GM19452 (cell line): ENCODE measurements around the gene WFDC12.

Experiments used
- ATAC-seq: cut with Tn5 transposase; IDR thresholded peaks from one replicate; pipeline ENCODE4 v1.9.1; 2021; ENCODE audit not compliant: unreplicated experiment

The WFDC12 gene

DNA sequence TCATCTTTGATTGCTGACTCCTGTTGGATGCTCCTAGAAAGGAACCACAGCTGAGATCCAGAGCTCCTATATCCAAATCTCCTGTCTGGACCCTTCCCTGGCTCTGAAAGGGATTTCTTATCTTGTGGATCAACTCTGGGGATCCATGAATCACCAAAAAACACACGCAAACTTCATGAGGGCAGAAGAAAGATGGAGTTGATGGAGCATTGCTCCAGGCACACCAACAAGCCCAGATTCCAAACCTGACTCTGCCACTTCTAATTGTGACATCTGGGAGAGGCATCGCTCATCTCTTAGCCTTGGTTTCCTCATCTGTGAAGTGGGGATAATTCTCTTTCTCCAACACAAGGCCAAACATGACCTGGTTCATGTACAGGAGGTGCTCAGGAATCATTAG lies 30.1 kb downstream of the WFDC12 start:
- no peak for ATAC-seq

DNA sequence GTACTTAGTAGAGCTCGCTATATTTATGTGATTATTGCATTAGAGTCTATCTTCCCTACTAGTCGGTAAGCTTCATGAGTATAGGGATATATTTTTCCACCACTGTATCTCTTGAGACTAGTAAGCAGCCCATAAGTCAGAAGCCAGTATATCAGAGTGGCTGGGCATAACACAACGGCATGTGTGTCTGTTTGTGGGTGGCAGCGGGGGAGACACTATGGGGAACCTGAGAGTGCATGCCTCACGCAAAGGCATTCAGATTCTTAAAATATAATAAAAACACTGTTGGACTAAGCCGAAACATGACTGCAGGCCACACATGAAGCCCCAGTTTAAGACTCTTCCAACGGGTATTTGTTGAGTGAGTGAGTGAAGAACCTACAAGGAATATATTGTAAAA lies 31.4 kb downstream of the WFDC12 start:
- ATAC-seq = no peak

DNA sequence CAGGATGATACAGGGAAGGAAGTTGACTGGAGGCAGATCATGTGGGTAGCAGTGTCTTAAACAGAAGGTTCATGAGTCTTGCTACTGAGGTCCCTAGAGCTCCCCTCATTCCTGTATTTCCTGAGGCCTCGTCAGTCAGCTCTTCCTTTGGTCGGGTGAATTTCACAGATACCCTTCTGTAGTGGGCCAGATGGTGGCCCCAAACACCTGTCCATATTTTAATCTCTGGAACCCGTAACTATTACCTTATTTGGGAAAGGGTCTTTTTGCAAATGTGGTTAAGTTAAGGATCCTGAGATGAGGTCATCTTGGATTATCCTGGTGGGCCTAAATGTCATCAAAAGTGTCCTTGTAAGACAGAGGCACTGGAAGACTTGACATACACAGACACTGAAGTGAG lies 32.9 kb downstream of the WFDC12 start:
- no peak for ATAC-seq

DNA sequence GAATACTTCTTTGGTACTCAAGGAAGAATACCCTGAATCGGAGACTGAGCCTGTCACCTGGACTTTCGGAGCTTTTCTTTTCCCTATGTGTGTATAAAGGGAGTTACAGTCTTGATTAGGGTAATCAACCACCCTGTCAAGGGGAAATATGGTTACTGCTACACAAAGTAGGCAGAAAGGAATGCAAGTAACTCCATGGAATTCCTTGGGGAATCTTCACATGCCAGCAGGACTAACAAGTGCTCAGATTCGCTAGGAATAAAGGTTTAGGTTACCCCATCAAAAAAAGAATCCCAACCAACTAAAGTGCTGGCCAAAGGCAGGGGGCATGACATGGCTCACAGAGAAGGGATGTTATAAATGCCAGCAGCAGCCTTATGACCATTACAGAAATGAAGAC lies 33.8 kb downstream of the WFDC12 start:
- ATAC-seq = no peak

DNA sequence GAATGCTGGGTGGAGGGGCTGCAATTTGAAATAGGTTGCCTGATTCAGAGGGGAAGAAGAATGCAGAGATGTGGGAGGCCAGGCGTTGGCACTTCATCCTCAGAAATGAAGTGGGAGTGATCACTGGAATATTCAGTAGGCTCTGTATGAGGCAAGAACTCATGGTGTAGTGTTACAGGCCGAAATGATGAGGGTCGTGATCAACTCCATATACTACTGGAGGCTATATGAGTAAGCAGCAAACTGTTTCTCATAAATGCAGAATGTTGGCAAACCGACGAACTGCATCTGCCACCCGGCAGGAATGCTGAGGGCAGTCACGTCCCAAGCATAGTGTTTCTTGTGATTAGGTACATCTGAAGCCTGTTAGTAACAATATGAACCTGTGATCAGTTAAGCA lies 36.0 kb downstream of the WFDC12 start:
- ATAC-seq = no peak

DNA sequence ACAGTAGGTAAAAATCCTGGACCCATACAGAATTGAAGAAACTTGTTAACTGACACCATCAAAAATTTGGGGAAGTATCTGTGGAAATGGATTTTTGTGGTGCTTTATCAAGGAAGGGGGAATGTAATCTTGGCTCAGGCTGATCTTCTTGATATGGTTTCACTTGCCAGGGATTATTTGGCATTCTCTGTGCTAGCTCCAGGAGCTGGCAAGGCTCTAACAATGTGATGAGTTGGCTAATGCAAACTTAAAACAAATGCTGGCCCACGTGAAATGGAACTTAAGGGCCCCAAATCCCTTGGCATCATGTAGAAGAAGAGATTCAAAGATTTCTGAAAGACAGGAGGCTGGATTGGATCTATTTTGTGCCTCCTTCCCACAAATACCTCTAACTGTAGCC lies 36.5 kb downstream of the WFDC12 start:
- no peak for ATAC-seq

DNA sequence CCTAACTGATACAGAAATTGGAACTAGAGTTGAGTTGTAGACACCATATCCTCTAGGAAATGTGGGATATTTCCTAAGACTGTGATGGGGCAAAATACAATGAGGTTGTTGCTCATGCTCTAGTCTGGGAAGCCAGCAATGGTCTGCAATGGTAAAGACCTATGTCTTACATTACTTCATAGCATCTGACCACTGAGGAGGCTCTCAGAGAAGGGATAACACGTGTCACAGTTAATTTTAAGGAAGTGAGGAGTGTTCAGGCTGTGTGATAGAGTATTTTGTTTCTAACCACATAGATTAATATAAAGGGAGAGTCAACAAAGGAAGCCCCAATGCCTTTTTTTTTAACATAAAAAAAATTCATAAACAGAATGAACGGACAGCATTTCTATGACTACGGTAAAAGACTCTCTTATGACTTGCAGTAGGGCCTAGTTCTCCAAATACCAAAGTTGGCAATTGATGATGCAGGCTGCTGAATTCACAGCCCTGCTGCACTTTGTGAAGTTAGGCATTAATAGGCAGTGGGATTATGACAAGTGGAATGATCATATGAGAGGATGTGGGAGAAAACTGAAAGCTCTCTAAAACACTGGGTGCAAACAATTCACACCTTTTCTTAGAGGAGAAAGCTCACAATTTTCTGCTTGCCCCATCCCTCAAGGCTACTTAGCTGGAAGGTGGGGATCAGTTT lies 37.0 kb downstream of the WFDC12 start:
- ATAC-seq = no peak

DNA sequence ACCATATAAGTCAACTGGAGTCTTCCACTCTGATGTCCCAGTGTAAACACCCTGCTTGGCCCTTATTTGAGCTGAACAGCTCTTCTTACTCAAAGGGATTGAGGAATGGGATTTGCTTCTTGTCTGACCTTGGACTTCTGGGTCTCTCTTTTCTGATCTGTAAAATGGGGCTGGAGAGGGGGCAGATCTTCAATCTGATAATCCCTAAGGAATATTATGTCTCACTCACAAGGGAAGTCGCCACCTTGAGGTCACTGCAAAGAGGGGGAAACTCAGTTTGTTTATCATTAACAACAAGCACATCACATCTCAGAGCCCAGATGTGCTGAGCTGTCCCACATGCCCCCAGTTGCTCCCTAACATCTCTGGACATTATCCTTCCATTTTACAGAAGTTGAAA lies 38.4 kb downstream of the WFDC12 start:
- ATAC-seq = no peak

DNA sequence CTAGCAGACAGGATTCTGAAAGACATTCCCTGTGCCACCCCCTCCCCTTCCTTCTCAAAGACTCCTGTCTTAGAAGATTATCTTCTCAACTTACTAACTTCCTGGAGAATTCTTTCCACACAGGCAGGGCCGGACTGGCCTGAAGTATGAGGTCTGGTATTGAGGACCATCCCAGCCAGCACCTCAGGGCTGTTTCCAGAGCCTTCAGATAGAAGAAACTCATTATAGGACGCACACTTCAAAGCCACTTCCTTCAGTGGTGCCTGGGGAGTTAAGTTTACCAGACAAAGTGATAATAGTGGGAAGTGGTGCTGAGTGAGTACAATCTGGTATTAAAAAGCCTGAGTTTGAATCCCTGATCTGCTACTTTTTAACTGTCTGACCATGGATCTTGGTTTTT lies 39.0 kb downstream of the WFDC12 start:
- no peak for ATAC-seq

DNA sequence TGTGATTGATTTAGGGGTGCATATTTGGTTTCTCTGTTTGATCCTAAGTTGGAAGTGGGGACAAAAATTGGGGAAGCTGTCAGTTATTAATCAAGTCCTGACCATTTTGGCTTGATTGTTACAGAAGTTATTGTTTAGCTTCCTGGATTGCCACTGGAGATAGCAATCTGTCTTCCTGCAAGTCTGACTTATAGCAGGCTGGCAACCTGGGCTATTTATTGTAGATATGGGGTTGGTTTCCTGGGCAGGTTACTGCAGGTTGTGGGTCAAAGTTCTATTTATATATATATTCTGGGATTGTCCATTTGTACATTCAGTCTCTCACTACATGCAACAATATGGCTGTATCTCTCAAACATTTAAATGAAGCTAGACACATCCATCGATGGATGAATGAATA lies 41.1 kb downstream of the WFDC12 start:
- no peak for ATAC-seq

DNA sequence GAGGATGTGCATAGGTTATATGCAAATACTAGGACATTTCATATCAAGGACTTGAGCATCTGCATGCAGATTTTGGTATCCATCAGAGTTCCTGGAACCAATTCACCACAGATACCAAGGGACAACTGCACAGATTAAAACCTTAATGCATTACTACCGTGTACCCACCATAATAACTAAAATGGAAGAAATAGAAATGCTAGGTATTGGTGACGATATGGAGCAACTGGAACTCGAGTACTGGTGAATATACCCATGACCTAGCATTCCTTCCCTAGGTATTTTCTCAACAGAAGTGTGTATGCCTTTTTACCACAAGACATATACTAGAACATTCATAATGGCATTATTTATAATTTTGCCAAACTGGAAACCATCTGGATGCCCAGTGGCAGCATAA lies 41.8 kb downstream of the WFDC12 start:
- no peak for ATAC-seq

DNA sequence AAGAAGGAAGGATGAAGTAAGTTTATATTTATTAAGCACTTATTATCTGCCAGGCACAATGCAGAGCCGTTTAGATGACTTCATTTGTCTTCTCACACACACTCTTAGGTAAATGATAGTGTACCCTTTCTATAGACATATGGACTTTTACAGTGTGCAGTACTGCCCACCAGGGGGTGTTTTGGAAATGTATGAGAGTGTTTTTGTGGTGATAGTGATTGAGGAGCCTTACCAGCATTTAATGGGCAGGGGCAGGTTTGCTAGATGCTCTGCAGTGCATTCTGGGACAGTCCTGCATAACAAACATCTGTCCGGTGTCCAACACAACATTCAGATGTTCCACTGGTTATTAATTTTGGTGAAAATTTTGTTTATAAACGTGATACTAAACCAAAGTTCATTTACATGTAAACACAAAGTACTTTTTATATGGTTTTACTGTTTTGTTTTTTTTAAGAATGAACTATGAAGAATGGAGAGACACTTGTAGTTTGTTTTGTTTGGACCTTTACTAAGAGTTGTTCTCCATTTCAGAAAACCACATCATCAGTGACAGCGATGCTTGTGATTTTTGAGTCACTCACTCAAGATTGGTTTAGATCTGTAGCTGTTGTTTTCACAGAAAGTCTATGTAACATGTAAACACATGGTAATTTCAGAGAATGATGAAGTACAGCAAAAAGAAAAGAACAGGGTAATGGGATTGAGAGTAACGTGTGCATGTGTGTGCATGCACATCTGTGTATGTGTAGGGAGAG lies 43.2 kb downstream of the WFDC12 start:
- ATAC-seq = no peak

DNA sequence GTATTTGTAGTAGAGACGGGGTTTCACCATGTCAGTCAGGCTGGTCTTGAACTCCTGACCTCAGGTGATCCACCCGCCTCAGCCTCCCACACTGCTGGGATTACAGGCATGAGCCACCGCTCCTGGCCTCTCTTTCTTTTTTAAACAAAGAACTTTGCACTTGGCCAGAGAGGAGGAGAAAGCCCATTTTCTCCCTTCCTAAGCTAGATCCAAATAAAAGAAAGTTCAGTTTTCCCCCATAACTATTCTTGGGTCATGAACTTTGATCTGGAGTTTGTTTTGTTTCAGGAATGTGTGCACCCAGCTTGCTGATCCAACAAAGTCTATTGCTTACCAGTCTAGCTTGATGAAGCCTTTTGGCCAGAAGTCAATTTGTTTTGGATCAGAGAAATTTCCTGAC lies 46.7 kb downstream of the WFDC12 start:
- no peak for ATAC-seq
